HL-60 (cell line): ENCODE results near the gene CDC42EP4.

Experiments
- DNase-seq, 2 experiments: peaks; one replicate each; pipeline ENCODE4 v3.0.0-alpha.2; 2010 to 2020; ENCODE audit warnings: low read depth in 1 of 2, low spot score in 1 of 2
- H3K27ac ChIP-seq: fragments of 250-450 bp; sonication (Bioruptor Pico); replicated peaks from 2 replicates; pipeline ENCODE4 v1.5.1; 2020; ENCODE audit warnings: mild to moderate bottlenecking, moderate library complexity
- H3K27me3 ChIP-seq: fragments of 250-450 bp; sonication (Bioruptor Pico); 2 replicates; pipeline ENCODE4 v1.5.1; 2021; ENCODE audit warnings: mild to moderate bottlenecking, moderate library complexity; ENCODE audit not compliant: insufficient read depth, poor library complexity, severe bottlenecking
- H3K4me3 ChIP-seq: replicated peaks from 2 replicates; pipeline ENCODE4 v1.5.1; 2011; ENCODE audit warnings: mild to moderate bottlenecking, control low read depth, low read length; ENCODE audit not compliant: insufficient read depth
- CTCF ChIP-seq: IDR thresholded peaks from one replicate; pipeline ENCODE4 v1.5.1; 2011; ENCODE audit warnings: low read length, control low read depth, inconsistent platforms; ENCODE audit not compliant: insufficient read depth
- GABPA ChIP-seq: IDR thresholded peaks from 2 replicates; pipeline ENCODE4 v1.6.1; 2012; ENCODE audit warnings: low read depth
- POLR2AphosphoS5 ChIP-seq: IDR thresholded peaks from 2 replicates; pipeline ENCODE4 v1.6.1; 2012; ENCODE audit warnings: low read depth
- SPI1 ChIP-seq: IDR thresholded peaks from 2 replicates; pipeline ENCODE4 v1.6.1; 2012; ENCODE audit warnings: low read depth, mild to moderate bottlenecking, borderline replicate concordance
- TF ChIP-seq, protein P1 (sequence below): IDR thresholded peaks from 2 replicates; pipeline ENCODE4 v1.6.1; 2012; ENCODE audit warnings: low read depth; ENCODE audit not compliant: insufficient replicate concordance

CDC42EP4 gene

DNA sequence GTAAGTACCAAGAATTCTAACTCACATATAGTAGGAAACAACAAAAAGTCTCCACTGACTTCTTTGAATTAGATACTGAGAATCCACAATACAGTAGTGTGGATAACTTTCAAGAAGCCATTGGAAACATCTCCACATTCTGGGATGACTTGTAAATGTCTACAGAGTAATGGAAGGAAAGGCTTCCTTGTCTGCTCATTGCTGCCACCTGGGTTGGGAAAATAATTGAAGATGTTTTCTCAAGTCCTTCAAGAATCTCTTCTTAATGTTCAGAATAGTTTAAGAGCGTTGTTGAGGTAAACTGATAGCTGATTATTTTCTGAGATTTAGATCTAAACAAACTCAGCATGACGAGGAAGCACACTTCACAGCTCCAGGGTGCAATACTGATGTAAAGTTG, 64.1 kb downstream of the CDC42EP4 start:
- DNase-seq = no peak
- Histone ChIP-seq H3K27me3 (no peaks in the 10 kb centered on the region), H3K27ac (no peak overlapping the region), H3K4me3 (no peak overlapping the region)
- TF ChIP-seq, protein P1, sequence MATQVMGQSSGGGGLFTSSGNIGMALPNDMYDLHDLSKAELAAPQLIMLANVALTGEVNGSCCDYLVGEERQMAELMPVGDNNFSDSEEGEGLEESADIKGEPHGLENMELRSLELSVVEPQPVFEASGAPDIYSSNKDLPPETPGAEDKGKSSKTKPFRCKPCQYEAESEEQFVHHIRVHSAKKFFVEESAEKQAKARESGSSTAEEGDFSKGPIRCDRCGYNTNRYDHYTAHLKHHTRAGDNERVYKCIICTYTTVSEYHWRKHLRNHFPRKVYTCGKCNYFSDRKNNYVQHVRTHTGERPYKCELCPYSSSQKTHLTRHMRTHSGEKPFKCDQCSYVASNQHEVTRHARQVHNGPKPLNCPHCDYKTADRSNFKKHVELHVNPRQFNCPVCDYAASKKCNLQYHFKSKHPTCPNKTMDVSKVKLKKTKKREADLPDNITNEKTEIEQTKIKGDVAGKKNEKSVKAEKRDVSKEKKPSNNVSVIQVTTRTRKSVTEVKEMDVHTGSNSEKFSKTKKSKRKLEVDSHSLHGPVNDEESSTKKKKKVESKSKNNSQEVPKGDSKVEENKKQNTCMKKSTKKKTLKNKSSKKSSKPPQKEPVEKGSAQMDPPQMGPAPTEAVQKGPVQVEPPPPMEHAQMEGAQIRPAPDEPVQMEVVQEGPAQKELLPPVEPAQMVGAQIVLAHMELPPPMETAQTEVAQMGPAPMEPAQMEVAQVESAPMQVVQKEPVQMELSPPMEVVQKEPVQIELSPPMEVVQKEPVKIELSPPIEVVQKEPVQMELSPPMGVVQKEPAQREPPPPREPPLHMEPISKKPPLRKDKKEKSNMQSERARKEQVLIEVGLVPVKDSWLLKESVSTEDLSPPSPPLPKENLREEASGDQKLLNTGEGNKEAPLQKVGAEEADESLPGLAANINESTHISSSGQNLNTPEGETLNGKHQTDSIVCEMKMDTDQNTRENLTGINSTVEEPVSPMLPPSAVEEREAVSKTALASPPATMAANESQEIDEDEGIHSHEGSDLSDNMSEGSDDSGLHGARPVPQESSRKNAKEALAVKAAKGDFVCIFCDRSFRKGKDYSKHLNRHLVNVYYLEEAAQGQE = no peak
- TF ChIP-seq SPI1 (no peak), POLR2AphosphoS5 (no peak), GABPA (no peak), CTCF (no peak)

GRCh38 chr17:73240561-73240960, 71.2 kb downstream of the CDC42EP4 start:
- no peak for DNase-seq
- H3K4me3 ChIP-seq = no peak overlapping the region
- no peak overlapping the region for H3K27ac ChIP-seq
- no peaks in the 10 kb centered on the region for H3K27me3 ChIP-seq
- TF ChIP-seq SPI1 = no peak
- no peak for TF ChIP-seq POLR2AphosphoS5
- TF ChIP-seq CTCF = no peak
- no peak for TF ChIP-seq GABPA
- TF ChIP-seq, protein P1 = no peak

GRCh38 chr17:73237714-73238113, 74.1 kb downstream of the CDC42EP4 start:
- H3K27ac ChIP-seq = no peak overlapping the region
- no peak overlapping the region for H3K4me3 ChIP-seq
- no peak for TF ChIP-seq CTCF
- no peak for TF ChIP-seq POLR2AphosphoS5
- TF ChIP-seq SPI1 = no peak
- TF ChIP-seq GABPA = no peak
- TF ChIP-seq, protein P1 = no peak
- no peaks in the 10 kb centered on the region for H3K27me3 ChIP-seq
- DNase-seq = no peak
